Measurements from ENCODE around the gene TRIM32. TPM values are rescaled to one million over a fixed set of nuclear protein-coding genes. Genes with fewer than 3 reads are reported as not detected.

The TRIM32 gene
- total and polyA plus RNA-seq, 2 donors (not counting 1 experiment from before 2014, with no cell fraction given), result 3.6 to 14.1 TPM

DNA sequence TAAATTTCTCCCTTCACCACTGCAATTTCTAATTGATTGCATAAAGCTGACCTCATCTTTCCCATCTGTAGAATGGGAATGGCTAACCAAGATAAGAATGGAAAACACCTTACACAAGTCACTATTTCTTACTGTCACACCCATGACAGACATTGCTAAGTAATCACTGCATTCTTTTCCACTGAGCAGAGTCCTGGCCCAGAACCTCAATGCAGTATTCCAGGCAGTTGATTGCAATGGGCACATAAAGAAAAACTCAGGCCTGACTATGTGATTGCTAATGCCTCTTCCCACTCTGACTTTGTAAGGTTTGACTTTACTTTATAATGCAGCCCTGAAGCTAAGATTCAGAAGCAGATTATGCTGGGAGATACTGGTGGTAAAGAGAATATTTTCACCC is 29.3 kb downstream of the TRIM32 start:
- Mint-ChIP-seq H3K4me3 (no peak overlapping the region), H3K27me3 (peaks cover 15% of the 10 kb centered on the region), H3K4me1 (no peaks in the 10 kb centered on the region), H3K27ac (no peak overlapping the region), H3K9me3 (ENCODE audit: insufficient read depth) (no peaks in the 10 kb centered on the region)
- H4K20me1 ChIP-seq (ENCODE audit: control insufficient read depth, insufficient read depth, low read length, poor library complexity, severe bottlenecking), result no peaks in the 10 kb centered on the region
- H3K9me3 ChIP-seq (ENCODE audit: control extremely low read depth in 1 of 3, control insufficient read depth in 2 of 3, insufficient read depth in 1 of 3, low read length in 2 of 3), result no peaks in the 10 kb centered on the region
- TF ChIP-seq, protein P1, sequence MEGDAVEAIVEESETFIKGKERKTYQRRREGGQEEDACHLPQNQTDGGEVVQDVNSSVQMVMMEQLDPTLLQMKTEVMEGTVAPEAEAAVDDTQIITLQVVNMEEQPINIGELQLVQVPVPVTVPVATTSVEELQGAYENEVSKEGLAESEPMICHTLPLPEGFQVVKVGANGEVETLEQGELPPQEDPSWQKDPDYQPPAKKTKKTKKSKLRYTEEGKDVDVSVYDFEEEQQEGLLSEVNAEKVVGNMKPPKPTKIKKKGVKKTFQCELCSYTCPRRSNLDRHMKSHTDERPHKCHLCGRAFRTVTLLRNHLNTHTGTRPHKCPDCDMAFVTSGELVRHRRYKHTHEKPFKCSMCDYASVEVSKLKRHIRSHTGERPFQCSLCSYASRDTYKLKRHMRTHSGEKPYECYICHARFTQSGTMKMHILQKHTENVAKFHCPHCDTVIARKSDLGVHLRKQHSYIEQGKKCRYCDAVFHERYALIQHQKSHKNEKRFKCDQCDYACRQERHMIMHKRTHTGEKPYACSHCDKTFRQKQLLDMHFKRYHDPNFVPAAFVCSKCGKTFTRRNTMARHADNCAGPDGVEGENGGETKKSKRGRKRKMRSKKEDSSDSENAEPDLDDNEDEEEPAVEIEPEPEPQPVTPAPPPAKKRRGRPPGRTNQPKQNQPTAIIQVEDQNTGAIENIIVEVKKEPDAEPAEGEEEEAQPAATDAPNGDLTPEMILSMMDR (IDR thresholded peaks at IDR 0.05), result no peak
- TF ChIP-seq EZH2 (IDR thresholded peaks at IDR 0.05; ENCODE audit: borderline replicate concordance, insufficient read depth, low read depth, low read length, poor library complexity, severe bottlenecking), result no peak
- no peak overlapping the region for H3K4me2 ChIP-seq (replicated peaks; ENCODE audit: low read depth, low read length, poor library complexity, severe bottlenecking)
- CTCF ChIA-PET, result no interaction called here
- DNase-seq (no peak), ATAC-seq (ENCODE audit: low read depth) (no peak)
- no peaks in the 10 kb centered on the region for H3K79me2 ChIP-seq (ENCODE audit: control insufficient read depth, insufficient read depth, low read length)
- no peaks in the 10 kb centered on the region for H3K36me3 ChIP-seq (replicated peaks in 1 of 2; ENCODE audit: control extremely low read depth in 1 of 2, control insufficient read depth in 1 of 2, extremely low read depth in 1 of 2, insufficient read depth in 2 of 2, low read length in 1 of 2)
- H3K9ac ChIP-seq (ENCODE audit: low read length), result no peak overlapping the region
- no peaks in the 10 kb centered on the region for H3K4me1 ChIP-seq (ENCODE audit: control insufficient read depth in 2 of 2, insufficient read depth in 2 of 2, low read length in 2 of 2)
- POLR2A ChIA-PET, result no interaction called here
- H3K27ac ChIP-seq (ENCODE audit: low read length in 2 of 2), result no peak overlapping the region
- H3K27me3 ChIP-seq (replicated peaks in 1 of 4; ENCODE audit: control extremely low read depth in 1 of 4, control insufficient read depth in 3 of 4, insufficient read depth in 4 of 4, low read length in 3 of 4), result peaks cover 0 to 6% (median 0%) of the 10 kb centered on the region in 4 experiments
- H2AFZ ChIP-seq (ENCODE audit: insufficient read depth, low read depth, low read length, poor library complexity, severe bottlenecking), result no peak overlapping the region
- no peak overlapping the region for H3K4me3 ChIP-seq (ENCODE audit: control extremely low read depth in 1 of 5, extremely low read depth in 1 of 5, insufficient read depth in 1 of 5, low read depth in 2 of 5, low read length in 4 of 5)
- intact Hi-C loops (cut with micrococcal nuclease), result no loop called here

GRCh38 chr9:116717150-116717549 is 30.0 kb downstream of the TRIM32 start:
- ATAC-seq (ENCODE audit: low read depth), result no peak
- no peak overlapping the region for H3K4me3 Mint-ChIP-seq
- no peak overlapping the region for H3K27ac Mint-ChIP-seq

More at GRCh38 chr9:116717150-116717549, 30.0 kb downstream of the TRIM32 start:
- 39% methylated on average over 3 of the region's 7 CpGs for WGBS (ENCODE audit: insufficient coverage)
- Mint-ChIP-seq H3K9me3 (ENCODE audit: insufficient read depth) (no peaks in the 10 kb centered on the region), H3K4me1 (no peaks in the 10 kb centered on the region), H3K27me3 (peaks cover 15% of the 10 kb centered on the region)
- ChIA-PET CTCF (no interaction called here), POLR2A (no interaction called here)
- H3K4me1 ChIP-seq (ENCODE audit: control insufficient read depth in 2 of 2, insufficient read depth in 2 of 2, low read length in 2 of 2), result no peaks in the 10 kb centered on the region
- TF ChIP-seq, protein P1 (IDR thresholded peaks at IDR 0.05), result no peak
- H3K9me3 ChIP-seq (ENCODE audit: control extremely low read depth in 1 of 3, control insufficient read depth in 2 of 3, insufficient read depth in 1 of 3, low read length in 2 of 3), result no peaks in the 10 kb centered on the region
- intact Hi-C loops (cut with micrococcal nuclease), result no loop called here
- no peaks in the 10 kb centered on the region for H3K36me3 ChIP-seq (replicated peaks in 1 of 2; ENCODE audit: control extremely low read depth in 1 of 2, control insufficient read depth in 1 of 2, extremely low read depth in 1 of 2, insufficient read depth in 2 of 2, low read length in 1 of 2)
- H2AFZ ChIP-seq (ENCODE audit: insufficient read depth, low read depth, low read length, poor library complexity, severe bottlenecking), result no peak overlapping the region
- no peak overlapping the region for H3K9ac ChIP-seq (ENCODE audit: low read length)
- no peaks in the 10 kb centered on the region for H4K20me1 ChIP-seq (ENCODE audit: control insufficient read depth, insufficient read depth, low read length, poor library complexity, severe bottlenecking)
- peaks cover 0 to 6% (median 0%) of the 10 kb centered on the region in 4 experiments for H3K27me3 ChIP-seq (replicated peaks in 1 of 4; ENCODE audit: control extremely low read depth in 1 of 4, control insufficient read depth in 3 of 4, insufficient read depth in 4 of 4, low read length in 3 of 4)
- no peak overlapping the region for H3K4me2 ChIP-seq (replicated peaks; ENCODE audit: low read depth, low read length, poor library complexity, severe bottlenecking)
- no peak overlapping the region for H3K4me3 ChIP-seq (ENCODE audit: control extremely low read depth in 1 of 5, extremely low read depth in 1 of 5, insufficient read depth in 1 of 5, low read depth in 2 of 5, low read length in 4 of 5)
- DNase-seq, result no peak
- H3K27ac ChIP-seq (ENCODE audit: low read length in 2 of 2), result no peak overlapping the region
- H3K79me2 ChIP-seq (ENCODE audit: control insufficient read depth, insufficient read depth, low read length), result no peaks in the 10 kb centered on the region
